Measurements from ENCODE around the gene RC3H2. TPM values are rescaled to one million over a fixed set of nuclear protein-coding genes. Genes with fewer than 3 reads are reported as not detected.

RC3H2 gene
- total and polyA plus RNA-seq, 2 experiments from 2014 or later, result 17.8 to 43.7 TPM

DNA sequence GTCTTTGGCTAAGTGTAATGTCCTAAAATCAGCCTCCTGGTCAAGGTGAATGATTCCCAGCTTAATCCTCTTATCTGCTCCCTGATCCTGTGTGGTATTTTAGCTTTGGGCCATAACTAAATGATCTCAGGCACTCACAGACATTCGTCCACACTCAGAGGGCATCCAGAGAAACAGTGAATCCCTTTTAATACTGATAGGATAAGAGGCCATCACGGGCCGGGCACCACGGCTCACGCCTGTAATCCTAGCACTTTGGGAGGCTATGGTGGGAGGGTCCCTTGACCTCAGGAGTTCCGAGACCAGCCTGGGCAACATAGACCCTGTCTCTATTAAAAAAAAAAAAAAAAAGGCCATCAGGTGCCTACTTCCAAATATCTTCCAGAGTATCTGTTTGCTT, 83.1 kb downstream of the RC3H2 start:
- Histone ChIP-seq H3K27ac (no peak overlapping the region), H3K79me2 (peaks cover 36% of the 10 kb centered on the region), H3K4me1 (ENCODE audit: insufficient read depth) (peaks cover 19% of the 10 kb centered on the region), H3K27me3 (no peaks in the 10 kb centered on the region), H4K20me1 (ENCODE audit: insufficient read depth, poor library complexity, severe bottlenecking) (no peaks in the 10 kb centered on the region), H3K9me3 (ENCODE audit: low read depth) (no peaks in the 10 kb centered on the region), H3K36me3 (replicated peaks; ENCODE audit: insufficient read depth, low read depth) (no peaks in the 10 kb centered on the region), H3K4me3 (no peak overlapping the region), H3K4me2 (no peak overlapping the region), H2AFZ (no peak overlapping the region), H3K9me2 (replicated peaks; ENCODE audit: insufficient read depth) (no peaks in the 10 kb centered on the region)
- TF ChIP-seq, protein P1, sequence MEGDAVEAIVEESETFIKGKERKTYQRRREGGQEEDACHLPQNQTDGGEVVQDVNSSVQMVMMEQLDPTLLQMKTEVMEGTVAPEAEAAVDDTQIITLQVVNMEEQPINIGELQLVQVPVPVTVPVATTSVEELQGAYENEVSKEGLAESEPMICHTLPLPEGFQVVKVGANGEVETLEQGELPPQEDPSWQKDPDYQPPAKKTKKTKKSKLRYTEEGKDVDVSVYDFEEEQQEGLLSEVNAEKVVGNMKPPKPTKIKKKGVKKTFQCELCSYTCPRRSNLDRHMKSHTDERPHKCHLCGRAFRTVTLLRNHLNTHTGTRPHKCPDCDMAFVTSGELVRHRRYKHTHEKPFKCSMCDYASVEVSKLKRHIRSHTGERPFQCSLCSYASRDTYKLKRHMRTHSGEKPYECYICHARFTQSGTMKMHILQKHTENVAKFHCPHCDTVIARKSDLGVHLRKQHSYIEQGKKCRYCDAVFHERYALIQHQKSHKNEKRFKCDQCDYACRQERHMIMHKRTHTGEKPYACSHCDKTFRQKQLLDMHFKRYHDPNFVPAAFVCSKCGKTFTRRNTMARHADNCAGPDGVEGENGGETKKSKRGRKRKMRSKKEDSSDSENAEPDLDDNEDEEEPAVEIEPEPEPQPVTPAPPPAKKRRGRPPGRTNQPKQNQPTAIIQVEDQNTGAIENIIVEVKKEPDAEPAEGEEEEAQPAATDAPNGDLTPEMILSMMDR (IDR thresholded peaks at IDR 0.05; ENCODE audit: poor library complexity), result no peak
- TF ChIP-seq EZH2phosphoT487 (IDR thresholded peaks at IDR 0.05; ENCODE audit: low read depth, severe bottlenecking, unreplicated experiment) (no peak), EZH2 (IDR thresholded peaks at IDR 0.05; ENCODE audit: borderline replicate concordance) (no peak)
- DNase-seq (ENCODE audit: low spot score), result no peak
- WGBS (ENCODE audit: low lambda C conversion rate, missing lambda C conversion rate), result 72% methylated on average over 6 of the region's 6 CpGs

DNA sequence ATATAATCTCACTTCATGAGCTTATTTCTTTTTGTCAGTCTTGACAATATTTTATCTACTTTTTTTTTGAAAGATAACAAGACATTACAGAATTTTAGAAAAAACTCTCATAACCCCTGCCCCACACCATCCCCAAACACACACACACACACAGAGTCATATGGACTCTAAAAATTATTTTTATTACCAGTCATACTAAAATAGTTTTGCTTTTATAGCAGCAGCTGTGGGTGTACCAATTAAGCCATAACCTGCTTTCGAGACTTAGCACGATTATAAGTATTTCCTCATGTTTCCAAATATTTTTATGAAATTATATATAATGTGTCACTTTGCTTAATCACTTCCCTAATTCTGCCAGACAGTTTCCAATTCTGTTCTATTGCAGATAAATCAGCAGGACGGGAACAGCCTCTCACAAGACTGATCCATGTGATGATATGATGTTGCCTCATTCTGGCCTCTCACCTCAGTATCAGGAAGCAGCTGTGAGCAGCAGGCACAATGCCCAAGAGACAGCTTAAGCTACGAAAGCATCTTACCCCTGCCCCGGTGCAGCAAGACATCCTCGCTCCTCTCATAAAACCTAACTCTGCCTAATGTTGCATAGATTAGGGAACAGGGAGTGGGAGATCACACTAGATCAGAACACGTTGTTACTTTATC, 83.7 kb downstream of the RC3H2 start:
- no peaks in the 10 kb centered on the region for H3K36me3 ChIP-seq (replicated peaks; ENCODE audit: insufficient read depth, low read depth)
- no peaks in the 10 kb centered on the region for H3K9me3 ChIP-seq (ENCODE audit: low read depth)
- no peaks in the 10 kb centered on the region for H3K9me2 ChIP-seq (replicated peaks; ENCODE audit: insufficient read depth)
- no peaks in the 10 kb centered on the region for H3K27me3 ChIP-seq
- H3K4me2 ChIP-seq, result no peak overlapping the region
- peaks cover 30% of the 10 kb centered on the region for H3K79me2 ChIP-seq
- no peak for DNase-seq (ENCODE audit: low spot score)
- no peak for TF ChIP-seq EZH2 (IDR thresholded peaks at IDR 0.05; ENCODE audit: borderline replicate concordance)
- TF ChIP-seq, protein P1 (IDR thresholded peaks at IDR 0.05; ENCODE audit: poor library complexity), result no peak
- TF ChIP-seq EZH2phosphoT487 (IDR thresholded peaks at IDR 0.05; ENCODE audit: low read depth, severe bottlenecking, unreplicated experiment), result no peak
- no peaks in the 10 kb centered on the region for H4K20me1 ChIP-seq (ENCODE audit: insufficient read depth, poor library complexity, severe bottlenecking)
- H3K4me1 ChIP-seq (ENCODE audit: insufficient read depth), result peaks cover 13% of the 10 kb centered on the region
- H3K27ac ChIP-seq, result no peak overlapping the region
- no peak overlapping the region for H3K4me3 ChIP-seq
- no peak overlapping the region for H2AFZ ChIP-seq
- 76% methylated on average over 7 of the region's 7 CpGs for WGBS (ENCODE audit: low lambda C conversion rate, missing lambda C conversion rate)

DNA sequence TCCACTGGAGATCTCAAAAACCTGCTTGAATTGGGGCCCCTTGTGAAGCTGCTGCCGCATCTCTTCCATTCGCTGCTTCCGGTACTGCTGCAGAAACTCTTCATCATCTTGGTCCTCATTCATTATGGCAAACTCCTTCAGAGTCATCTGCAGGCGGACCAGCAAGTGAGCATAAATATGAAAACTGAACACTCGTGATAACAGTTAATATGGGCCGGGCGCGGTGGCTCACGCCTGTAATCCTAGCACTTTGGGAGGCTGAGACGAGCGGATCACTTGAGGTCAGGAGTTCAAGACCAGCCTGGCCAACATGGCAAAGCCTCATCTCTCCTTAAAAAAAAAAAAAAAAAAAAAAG, 84.7 kb downstream of the RC3H2 start:
- Histone ChIP-seq H3K4me1 (ENCODE audit: insufficient read depth) (peaks cover 12% of the 10 kb centered on the region), H3K4me3 (no peak overlapping the region), H4K20me1 (ENCODE audit: insufficient read depth, poor library complexity, severe bottlenecking) (no peaks in the 10 kb centered on the region), H3K9me2 (replicated peaks; ENCODE audit: insufficient read depth) (no peaks in the 10 kb centered on the region), H3K36me3 (replicated peaks; ENCODE audit: insufficient read depth, low read depth) (no peaks in the 10 kb centered on the region), H3K27ac (no peak overlapping the region), H3K4me2 (no peak overlapping the region), H3K27me3 (no peaks in the 10 kb centered on the region), H2AFZ (no peak overlapping the region), H3K9me3 (ENCODE audit: low read depth) (no peaks in the 10 kb centered on the region), H3K79me2 (peaks cover 20% of the 10 kb centered on the region)
- 93% methylated on average over 11 of the region's 11 CpGs for WGBS (ENCODE audit: low lambda C conversion rate, missing lambda C conversion rate)
- TF ChIP-seq, protein P1 (IDR thresholded peaks at IDR 0.05; ENCODE audit: poor library complexity), result no peak
- no peak for TF ChIP-seq EZH2phosphoT487 (IDR thresholded peaks at IDR 0.05; ENCODE audit: low read depth, severe bottlenecking, unreplicated experiment)
- TF ChIP-seq EZH2 (IDR thresholded peaks at IDR 0.05; ENCODE audit: borderline replicate concordance), result no peak
- no peak for DNase-seq (ENCODE audit: low spot score)

Measured in hepatocyte (in vitro differentiated cells).